ENCODE results near the gene AFF3. TPM values are rescaled to one million over a fixed set of nuclear protein-coding genes. Genes with fewer than 3 reads are reported as not detected.

Gene AFF3
- total and polyA plus RNA-seq, 2 donors (not counting 1 experiment from before 2014, with no cell fraction given), result 0.50 to 2.5 TPM

DNA sequence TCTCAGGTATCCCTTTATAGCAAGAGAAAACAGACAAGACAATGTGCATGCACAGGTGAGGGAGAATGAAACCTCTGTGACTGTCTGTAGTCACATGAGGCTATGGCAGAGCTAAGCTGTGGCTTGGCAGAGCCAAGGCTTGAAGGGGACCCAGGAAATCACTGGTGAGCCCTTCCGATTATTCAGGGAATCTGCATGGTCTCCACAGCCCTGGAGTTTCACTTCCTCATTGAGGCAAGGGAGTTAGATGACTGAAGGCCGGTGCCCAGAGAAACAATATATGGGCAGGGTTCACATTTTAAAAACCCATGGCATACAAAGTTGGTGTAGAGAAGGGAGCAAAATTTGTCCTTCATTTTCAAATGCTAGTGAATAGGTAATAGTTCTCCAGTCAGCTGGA, 508.2 kb downstream of the AFF3 start:
- no peak for TF ChIP-seq EZH2 (IDR thresholded peaks at IDR 0.05; ENCODE audit: low read length, missing control alignments)
- TF ChIP-seq, protein P1, sequence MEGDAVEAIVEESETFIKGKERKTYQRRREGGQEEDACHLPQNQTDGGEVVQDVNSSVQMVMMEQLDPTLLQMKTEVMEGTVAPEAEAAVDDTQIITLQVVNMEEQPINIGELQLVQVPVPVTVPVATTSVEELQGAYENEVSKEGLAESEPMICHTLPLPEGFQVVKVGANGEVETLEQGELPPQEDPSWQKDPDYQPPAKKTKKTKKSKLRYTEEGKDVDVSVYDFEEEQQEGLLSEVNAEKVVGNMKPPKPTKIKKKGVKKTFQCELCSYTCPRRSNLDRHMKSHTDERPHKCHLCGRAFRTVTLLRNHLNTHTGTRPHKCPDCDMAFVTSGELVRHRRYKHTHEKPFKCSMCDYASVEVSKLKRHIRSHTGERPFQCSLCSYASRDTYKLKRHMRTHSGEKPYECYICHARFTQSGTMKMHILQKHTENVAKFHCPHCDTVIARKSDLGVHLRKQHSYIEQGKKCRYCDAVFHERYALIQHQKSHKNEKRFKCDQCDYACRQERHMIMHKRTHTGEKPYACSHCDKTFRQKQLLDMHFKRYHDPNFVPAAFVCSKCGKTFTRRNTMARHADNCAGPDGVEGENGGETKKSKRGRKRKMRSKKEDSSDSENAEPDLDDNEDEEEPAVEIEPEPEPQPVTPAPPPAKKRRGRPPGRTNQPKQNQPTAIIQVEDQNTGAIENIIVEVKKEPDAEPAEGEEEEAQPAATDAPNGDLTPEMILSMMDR (conservative IDR thresholded peaks at IDR 0.05 in 1 of 2, IDR thresholded peaks at IDR 0.05 in 1 of 2; ENCODE audit: low read depth in 1 of 2, low read length in 2 of 2), result no peak
- H2AFZ ChIP-seq (ENCODE audit: low read length), result no peak overlapping the region

DNA sequence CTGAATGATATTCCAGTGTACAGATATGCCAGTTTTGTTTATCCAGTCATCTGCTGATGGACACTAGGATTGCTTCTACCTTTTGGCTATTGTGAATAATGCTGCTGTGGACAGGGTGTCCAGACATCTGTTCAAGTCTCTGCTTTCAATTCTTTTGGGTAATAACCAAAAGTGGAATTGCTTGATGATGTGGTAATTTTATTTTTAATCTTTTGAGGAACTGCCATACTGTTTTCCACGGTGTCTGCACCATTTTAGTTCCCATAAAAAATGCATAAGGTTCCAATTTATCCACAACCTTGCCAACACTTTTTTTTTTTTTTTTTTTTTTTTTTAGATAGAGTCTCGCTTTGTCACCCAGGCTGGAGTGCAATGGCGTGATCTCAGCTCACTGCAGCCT, 510.7 kb downstream of the AFF3 start:
- Histone ChIP-seq H3K9ac (ENCODE audit: insufficient read depth, low read length) (no peak overlapping the region), H3K4me2 (ENCODE audit: extremely low read depth, insufficient read depth, low read length) (no peak overlapping the region), H3K4me3 (replicated peaks in 1 of 4; ENCODE audit: control extremely low read depth in 1 of 4, insufficient read depth in 1 of 4, low read depth in 3 of 4, low read length in 4 of 4) (no peak overlapping the region), H3K27me3 (ENCODE audit: control insufficient read depth, insufficient read depth, low read length) (no peaks in the 10 kb centered on the region), H3K36me3 (ENCODE audit: control insufficient read depth, insufficient read depth, low read length) (no peaks in the 10 kb centered on the region), H2AFZ (ENCODE audit: low read length) (no peak overlapping the region), H3K79me2 (ENCODE audit: control insufficient read depth, insufficient read depth, low read length) (no peaks in the 10 kb centered on the region), H3K9me3 (ENCODE audit: control insufficient read depth, insufficient read depth, low read depth, low read length) (no peaks in the 10 kb centered on the region), H3K4me1 (ENCODE audit: control insufficient read depth, extremely low read depth, insufficient read depth, low read length) (no peaks in the 10 kb centered on the region), H3K27ac (ENCODE audit: insufficient read depth, low read length) (no peak overlapping the region), H4K20me1 (ENCODE audit: control insufficient read depth, extremely low read depth, insufficient read depth, low read length) (no peaks in the 10 kb centered on the region)
- TF ChIP-seq EZH2 (IDR thresholded peaks at IDR 0.05; ENCODE audit: low read length, missing control alignments), result no peak
- TF ChIP-seq, protein P1 (conservative IDR thresholded peaks at IDR 0.05 in 1 of 2, IDR thresholded peaks at IDR 0.05 in 1 of 2; ENCODE audit: low read depth in 1 of 2, low read length in 2 of 2), result no peak
- no peak for DNase-seq (ENCODE audit: low read depth in 2 of 2)

More for the DNA sequence above, 508.2 kb downstream of the AFF3 start:
- H3K4me3 ChIP-seq (replicated peaks in 1 of 4; ENCODE audit: control extremely low read depth in 1 of 4, insufficient read depth in 1 of 4, low read depth in 3 of 4, low read length in 4 of 4), result no peak overlapping the region
- no peak overlapping the region for H3K4me2 ChIP-seq (ENCODE audit: extremely low read depth, insufficient read depth, low read length)
- no peaks in the 10 kb centered on the region for H3K36me3 ChIP-seq (ENCODE audit: control insufficient read depth, insufficient read depth, low read length)
- H3K27me3 ChIP-seq (ENCODE audit: control insufficient read depth, insufficient read depth, low read length), result no peaks in the 10 kb centered on the region
- H3K4me1 ChIP-seq (ENCODE audit: control insufficient read depth, extremely low read depth, insufficient read depth, low read length), result no peaks in the 10 kb centered on the region
- H3K79me2 ChIP-seq (ENCODE audit: control insufficient read depth, insufficient read depth, low read length), result no peaks in the 10 kb centered on the region
- H4K20me1 ChIP-seq (ENCODE audit: control insufficient read depth, extremely low read depth, insufficient read depth, low read length), result no peaks in the 10 kb centered on the region
- H3K9me3 ChIP-seq (ENCODE audit: control insufficient read depth, insufficient read depth, low read depth, low read length), result no peaks in the 10 kb centered on the region
- no peak overlapping the region for H3K9ac ChIP-seq (ENCODE audit: insufficient read depth, low read length)
- no peak for DNase-seq (ENCODE audit: low read depth in 2 of 2)
- no peak overlapping the region for H3K27ac ChIP-seq (ENCODE audit: insufficient read depth, low read length)

DNA sequence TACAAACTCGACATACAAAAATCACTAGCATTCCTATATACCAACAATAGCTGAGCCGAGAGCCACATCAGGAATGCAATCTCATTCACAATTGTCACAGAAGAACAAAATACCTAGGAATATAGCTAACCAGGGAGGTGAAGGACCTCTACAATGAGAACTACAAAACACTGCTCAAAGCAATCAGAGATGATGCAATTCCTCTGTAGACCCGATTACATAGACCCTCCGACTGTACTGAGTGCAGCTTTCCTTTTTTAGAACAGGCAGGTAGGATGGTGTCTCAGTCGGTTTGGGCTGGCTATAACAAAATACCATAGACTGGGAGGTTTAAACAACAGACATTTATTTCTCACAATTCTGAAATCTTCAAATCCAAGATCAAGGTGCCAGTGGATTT, 513.1 kb downstream of the AFF3 start:
- H3K27ac ChIP-seq (ENCODE audit: insufficient read depth, low read length), result no peak overlapping the region
- no peaks in the 10 kb centered on the region for H3K9me3 ChIP-seq (ENCODE audit: control insufficient read depth, insufficient read depth, low read depth, low read length)
- no peak overlapping the region for H3K4me2 ChIP-seq (ENCODE audit: extremely low read depth, insufficient read depth, low read length)
- H3K9ac ChIP-seq (ENCODE audit: insufficient read depth, low read length), result no peak overlapping the region
- no peak for DNase-seq (ENCODE audit: low read depth in 2 of 2)
- no peaks in the 10 kb centered on the region for H3K36me3 ChIP-seq (ENCODE audit: control insufficient read depth, insufficient read depth, low read length)
- H2AFZ ChIP-seq (ENCODE audit: low read length), result no peak overlapping the region
- H3K27me3 ChIP-seq (ENCODE audit: control insufficient read depth, insufficient read depth, low read length), result no peaks in the 10 kb centered on the region
- no peak overlapping the region for H3K4me3 ChIP-seq (replicated peaks in 1 of 4; ENCODE audit: control extremely low read depth in 1 of 4, insufficient read depth in 1 of 4, low read depth in 3 of 4, low read length in 4 of 4)
- TF ChIP-seq, protein P1 (conservative IDR thresholded peaks at IDR 0.05 in 1 of 2, IDR thresholded peaks at IDR 0.05 in 1 of 2; ENCODE audit: low read depth in 1 of 2, low read length in 2 of 2), result no peak
- TF ChIP-seq EZH2 (IDR thresholded peaks at IDR 0.05; ENCODE audit: low read length, missing control alignments), result no peak
- no peaks in the 10 kb centered on the region for H3K79me2 ChIP-seq (ENCODE audit: control insufficient read depth, insufficient read depth, low read length)
- H3K4me1 ChIP-seq (ENCODE audit: control insufficient read depth, extremely low read depth, insufficient read depth, low read length), result no peaks in the 10 kb centered on the region
- no peaks in the 10 kb centered on the region for H4K20me1 ChIP-seq (ENCODE audit: control insufficient read depth, extremely low read depth, insufficient read depth, low read length)

Measured in fibroblast of lung (primary cell).